ENCODE measurements around the gene PI4KA. TPM values are rescaled to one million over a fixed set of nuclear protein-coding genes. Genes with fewer than 3 reads are reported as not detected.

PI4KA gene
- total and polyA plus RNA-seq, 4 donors: 35.4 to 107 (median 50.3) TPM

DNA sequence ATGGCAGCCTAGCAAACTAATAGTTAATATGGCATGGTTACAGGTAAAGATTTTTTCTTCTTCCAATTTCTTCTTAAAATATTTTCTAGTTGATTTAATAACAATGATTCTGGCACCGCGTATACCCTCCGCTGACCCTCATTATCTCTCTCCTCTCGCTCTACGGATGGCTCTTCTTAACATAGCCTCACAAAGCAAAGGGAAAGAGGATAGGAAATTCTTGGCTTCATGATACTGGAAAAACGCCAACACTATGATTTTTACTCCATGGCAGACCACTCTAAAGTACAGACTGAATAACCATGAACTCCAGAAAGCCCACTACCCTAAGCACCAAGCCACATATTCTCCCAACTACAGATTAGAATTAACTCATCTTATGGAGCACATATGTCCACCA is 6.1 kb downstream of the PI4KA start:
- WGBS, 2 donors: 58 to 72% methylated on average over 6 of the region's 6 CpGs
- H3K4me1 ChIP-seq (ENCODE audit: control insufficient read depth in 5 of 5, insufficient read depth in 5 of 5, low read length in 5 of 5): peaks cover 2 to 18% (median 13%) of the 10 kb centered on the region in 5 donors
- ATAC-seq (ENCODE audit: insufficient read depth, low FRiP score) (no peak), DNase-seq (peak in 2 of 3 donors; percentile 51 to 73)
- H3K4me3 ChIP-seq: no peak overlapping the region
- no peak for TF ChIP-seq CTCF (IDR thresholded peaks at IDR 0.05; ENCODE audit: control extremely low read depth, extremely low read depth)
- no peaks in the 10 kb centered on the region for H3K27me3 ChIP-seq (ENCODE audit: control insufficient read depth in 3 of 3, insufficient read depth in 3 of 3, low read length in 2 of 3)
- H3K27ac ChIP-seq (ENCODE audit: low read depth in 1 of 2, low read length in 1 of 2): no peak overlapping the region
- H3K9ac ChIP-seq (ENCODE audit: insufficient read depth in 1 of 2, low read length in 2 of 2): no peak overlapping the region
- H3K9me3 ChIP-seq (ENCODE audit: control insufficient read depth in 4 of 4, insufficient read depth in 3 of 4, low read length in 3 of 4): peaks cover 0 to 1% (median 0%) of the 10 kb centered on the region in 4 donors
- no peaks in the 10 kb centered on the region for H3K36me3 ChIP-seq (ENCODE audit: control insufficient read depth in 4 of 4, insufficient read depth in 4 of 4, low read length in 4 of 4)

DNA sequence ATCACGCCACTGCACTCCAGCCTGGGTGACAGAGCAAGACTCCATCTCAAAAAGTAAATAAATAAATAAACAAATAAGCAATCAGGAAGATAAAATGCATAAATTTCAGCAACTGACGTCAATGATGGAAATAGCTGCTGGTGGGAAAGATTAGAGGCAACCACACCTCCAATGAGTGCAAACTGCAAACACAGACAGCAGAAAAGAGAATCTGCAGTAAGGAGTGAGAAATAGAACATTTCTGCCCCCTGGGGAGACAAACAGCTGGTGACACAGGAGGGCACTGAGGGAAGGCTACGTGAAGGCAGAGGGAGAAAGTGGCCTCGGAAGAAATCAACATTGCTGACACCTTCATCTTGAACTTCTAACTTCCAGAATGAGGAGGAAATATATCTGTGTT is 6.5 kb downstream of the PI4KA start:
- DNase-seq (peak in 1 of 3 donors; percentile 13), ATAC-seq (ENCODE audit: insufficient read depth, low FRiP score) (no peak)
- H3K9ac ChIP-seq (ENCODE audit: insufficient read depth in 1 of 2, low read length in 2 of 2): no peak overlapping the region
- H3K36me3 ChIP-seq (ENCODE audit: control insufficient read depth in 4 of 4, insufficient read depth in 4 of 4, low read length in 4 of 4): no peaks in the 10 kb centered on the region
- H3K4me1 ChIP-seq (ENCODE audit: control insufficient read depth in 5 of 5, insufficient read depth in 5 of 5, low read length in 5 of 5): peaks cover 2 to 14% (median 9%) of the 10 kb centered on the region in 5 donors
- no peak overlapping the region for H3K27ac ChIP-seq (ENCODE audit: low read depth in 1 of 2, low read length in 1 of 2)
- 59 to 60% methylated on average over 4 of the region's 4 CpGs for WGBS, 2 donors
- no peaks in the 10 kb centered on the region for H3K27me3 ChIP-seq (ENCODE audit: control insufficient read depth in 3 of 3, insufficient read depth in 3 of 3, low read length in 2 of 3)
- peaks cover 0 to 1% (median 0%) of the 10 kb centered on the region in 4 donors for H3K9me3 ChIP-seq (ENCODE audit: control insufficient read depth in 4 of 4, insufficient read depth in 3 of 4, low read length in 3 of 4)
- H3K4me3 ChIP-seq: no peak overlapping the region
- no peak for TF ChIP-seq CTCF (IDR thresholded peaks at IDR 0.05; ENCODE audit: control extremely low read depth, extremely low read depth)

DNA sequence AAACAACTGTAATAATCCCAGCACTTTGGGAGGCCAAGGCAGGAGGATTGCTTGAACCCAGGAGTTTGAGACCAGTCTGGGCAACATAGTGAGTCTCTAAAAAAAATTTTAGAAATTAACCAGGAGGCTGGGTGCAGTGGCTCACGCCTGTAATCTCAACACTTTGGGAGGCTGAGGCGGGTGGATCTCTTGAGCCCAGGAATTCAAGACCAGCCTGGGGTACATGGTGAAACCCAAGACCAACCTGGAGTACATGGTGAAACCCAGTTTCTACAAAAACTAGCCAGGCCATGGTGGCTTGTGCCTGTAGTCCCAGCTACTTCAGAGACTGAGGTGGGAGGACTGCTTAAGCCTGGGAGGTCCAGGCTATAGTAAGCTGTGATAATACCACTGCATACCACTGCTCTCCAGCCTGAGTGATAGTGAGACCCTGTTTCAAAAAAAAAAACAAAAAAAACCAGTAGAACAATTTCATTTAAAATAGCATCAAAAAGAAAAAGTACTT is 11.2 kb downstream of the PI4KA start:
- DNase-seq (no peak), ATAC-seq (ENCODE audit: insufficient read depth, low FRiP score) (no peak)
- WGBS, 2 donors: 97 to 100% methylated on average over 2 of the region's 2 CpGs

More for the DNA sequence above, 11.2 kb downstream of the PI4KA start:
- no peak for TF ChIP-seq CTCF (IDR thresholded peaks at IDR 0.05; ENCODE audit: control extremely low read depth, extremely low read depth)
- no peak overlapping the region for H3K4me3 ChIP-seq
- H3K27me3 ChIP-seq (ENCODE audit: control insufficient read depth in 3 of 3, insufficient read depth in 3 of 3, low read length in 2 of 3): no peaks in the 10 kb centered on the region
- no peaks in the 10 kb centered on the region for H3K36me3 ChIP-seq (ENCODE audit: control insufficient read depth in 4 of 4, insufficient read depth in 4 of 4, low read length in 4 of 4)
- H3K27ac ChIP-seq (ENCODE audit: low read depth in 1 of 2, low read length in 1 of 2): no peak overlapping the region
- H3K9me3 ChIP-seq (ENCODE audit: control insufficient read depth in 4 of 4, insufficient read depth in 3 of 4, low read length in 3 of 4): no peaks in the 10 kb centered on the region
- peaks cover 0 to 6% (median 3%) of the 10 kb centered on the region in 5 donors for H3K4me1 ChIP-seq (ENCODE audit: control insufficient read depth in 5 of 5, insufficient read depth in 5 of 5, low read length in 5 of 5)
- H3K9ac ChIP-seq (ENCODE audit: insufficient read depth in 1 of 2, low read length in 2 of 2): no peak overlapping the region

Measured in lung (tissue), 12 donors.